Heart left ventricle (tissue), 16 donors: ENCODE data around the gene FRMD8. TPM values are rescaled to one million over a fixed set of nuclear protein-coding genes. Genes with fewer than 3 reads are reported as not detected.

Experiments
- ATAC-seq, 4 donors: fragments of 200-7000 bp; cut with Tn5 transposase; one replicate each; pipeline ENCODE4 v1.9.1; 2020 to 2022; ENCODE audit warnings: moderate library complexity in 4 of 4, mild to moderate bottlenecking in 3 of 4, moderate number of reproducible peaks in 1 of 4
- DNase-seq, 5 donors: peaks; one replicate each; pipeline ENCODE4 v3.0.0-alpha.2; 2020
- H3K27ac ChIP-seq, 12 donors: fragments of 200-600 bp; sonication (generic) in 4 of 12; one replicate each; pipeline versions ENCODE4 v1.5.0 to v1.8.0; 2016 to 2022; ENCODE audit warnings: mild to moderate bottlenecking in 2 of 12
- H3K27me3 ChIP-seq, 9 donors: fragments of 200-600 bp; sonication (generic) in 2 of 9; one replicate each; pipeline versions ENCODE4 v1.5.1 to v1.8.0; 2016 to 2022; ENCODE audit warnings: mild to moderate bottlenecking in 3 of 9
- H3K36me3 ChIP-seq, 9 donors: fragments of 200-600 bp; sonication (generic) in 2 of 9; one replicate each; pipeline versions ENCODE4 v1.5.0 to v1.8.0; 2018 to 2022; ENCODE audit warnings: mild to moderate bottlenecking in 2 of 9
- H3K4me1 ChIP-seq, 12 donors: fragments of 200-600 bp; sonication (generic) in 4 of 12; one replicate each; pipeline versions ENCODE4 v1.5.0 to v1.8.0; 2016 to 2022; ENCODE audit warnings: mild to moderate bottlenecking in 3 of 12
- H3K4me3 ChIP-seq, 12 donors: fragments of 200-600 bp; sonication (generic) in 4 of 12; one replicate each; pipeline versions ENCODE4 v1.5.0 to v1.8.0; 2017 to 2022; ENCODE audit warnings: mild to moderate bottlenecking in 9 of 12, moderate library complexity in 4 of 12
- H3K9me3 ChIP-seq, 12 donors: fragments of 200-600 bp; sonication (generic) in 4 of 12; one replicate each; pipeline versions ENCODE4 v1.5.0 to v1.8.0; 2016 to 2022; ENCODE audit warnings: mild to moderate bottlenecking in 1 of 12
- CTCF ChIP-seq, 12 donors: fragments of 200-600 bp; sonication (generic) in 4 of 12; IDR thresholded peaks; one replicate each; pipeline versions ENCODE4 v1.5.0 to v1.8.0; 2018 to 2022; ENCODE audit warnings: antibody characterized with exemption in 12 of 12, mild to moderate bottlenecking in 5 of 12
- POLR2A ChIP-seq, 2 donors: fragments of 450-650 bp; IDR thresholded peaks; one replicate each; pipeline ENCODE4 v1.6.1; 2017; ENCODE audit warnings: antibody characterized with exemption in 2 of 2, mild to moderate bottlenecking in 2 of 2, moderate library complexity in 2 of 2
- WGBS, 4 donors: extraction: QIAGEN DNeasy Blood & Tissue Kit in 2 of 4; methylation state at CpG; one replicate each; pipeline versions ENCODE4 v1.1.5 to v1.1.7; 2013 to 2018; 5-methylcytosine and 5-hydroxymethylcytosine counted together
- intact Hi-C, 10 donors: fragments of 100-400 bp; cut with DNase I; formaldehyde crosslinking; loops; one replicate each; pipeline versions ENCODE4 v1.11.1 to v1.14.2; 2022
- polyA plus RNA-seq, 2 donors: library from polyadenylated mRNA; stranded (reverse); fragments of 200-250 nt; gene quantifications; one replicate each; pipeline ENCODE4 v1.2.3, GENCODE V29; 2013
- total RNA-seq, 9 donors: library from RNA; depleted of rRNA in 2 of 9; stranded (reverse); fragments of >200 nt in 2 of 9; fragmentation: NEBNext Ultra II Directional in 3 of 9; extraction: Animal tissue kit (Norgen Biotek cat#: 25700) in 3 of 9; gene quantifications; one replicate each; pipeline versions ENCODE4 v1.1.0 to v1.2.4, GENCODE V29; 2016 to 2023
- donor health status: ischemic (EF 13 %, LVEDD 7.1; RV severe dilation, severe dysfunction).
- donor health status: healthy with polysubstance abuse.
- donor health status: DM: no; HTN: yes; CAD: no.
- donor health status: DM: no; HTN: no; CAD: no.
- donor health status: ischemic (EF 25% LVEDD 6.9; RV normal size, moderate dysfunction).
- donor health status: ischemic (EF 25% LVEDD 5.7; RV mildly dilated, moderate dysfunction).
- donor health status: healthy.
- donor health status: DM: yes; HTN: yes; CAD: no.
- donor health status: ischemic (EF 35%, LVEDD 5.7; RV mildly dilated, moderate dysfunction).
- donor health status: nonischemic (EF 11% LVEDD 7.7; RV severe dilation, severe dysfunction).
- donor health status: DM: yes; HTN: yes; CAD: no.
- donor health status: PGD.
- donor health status: ischemic (EF 29% LVEDD 5.4; RV normal size, mild dysfunction).
- donor health status: nonischemic (EF 23%, LVEDD 6.1; RV moderate dilation, normal function).

Gene FRMD8
- total and polyA plus RNA-seq, 11 donors = 6.1 to 24.1 (median 11.3) TPM

- no peaks in the 10 kb centered on the region for H3K9me3 ChIP-seq
- no peak overlapping the region for H3K4me3 ChIP-seq
- ATAC-seq = no peak
- DNase-seq = peak in 1 of 5 donors; percentile 44
- peaks cover 15 to 44% (median 33%) of the 10 kb centered on the region in 12 donors for H3K4me1 ChIP-seq
- WGBS, 4 donors = 86 to 93% (median 90%) methylated on average over 5 to 17 of the region's 17 CpGs
- intact Hi-C loops = no loop called here
- peaks cover 2 to 78% (median 53%) of the 10 kb centered on the region in 9 donors for H3K36me3 ChIP-seq
- H3K27ac ChIP-seq = no peak overlapping the region
- TF ChIP-seq CTCF (IDR thresholded peaks at IDR 0.05) = no peak
- no peaks in the 10 kb centered on the region for H3K27me3 ChIP-seq
Measured at GRCh38 chr11:65393513-65394079, 7.2 kb downstream of the FRMD8 start.

GRCh38 chr11:65394125-65394536 is 7.7 kb downstream of the FRMD8 start:
- no peak for TF ChIP-seq POLR2A (IDR thresholded peaks at IDR 0.05)
- TF ChIP-seq CTCF (IDR thresholded peaks at IDR 0.05) = no peak
- 93 to 96% (median 94%) methylated on average over 12 to 20 of the region's 20 CpGs for WGBS, 4 donors
- peak in 1 of 5 donors; percentile 51 for DNase-seq
- H3K4me3 ChIP-seq = no peak overlapping the region
- H3K9me3 ChIP-seq = no peaks in the 10 kb centered on the region
- no peak overlapping the region for H3K27ac ChIP-seq
- ATAC-seq = no peak
- intact Hi-C loops = no loop called here
- peaks cover 2 to 82% (median 56%) of the 10 kb centered on the region in 9 donors for H3K36me3 ChIP-seq
- H3K27me3 ChIP-seq = no peaks in the 10 kb centered on the region
- H3K4me1 ChIP-seq = peaks cover 15 to 39% (median 31%) of the 10 kb centered on the region in 12 donors

GRCh38 chr11:65395961-65396530 is 9.6 kb downstream of the FRMD8 start:
- TF ChIP-seq CTCF (IDR thresholded peaks at IDR 0.05) (no peak), POLR2A (IDR thresholded peaks at IDR 0.05) (no peak)
- Histone ChIP-seq H3K4me1 (peaks cover 4 to 20% (median 12%) of the 10 kb centered on the region in 12 donors), H3K4me3 (no peak overlapping the region), H3K27ac (no peak overlapping the region), H3K36me3 (peaks cover 2 to 95% (median 75%) of the 10 kb centered on the region in 9 donors), H3K27me3 (no peaks in the 10 kb centered on the region), H3K9me3 (no peaks in the 10 kb centered on the region)
- intact Hi-C loops = no loop called here
- DNase-seq (no peak), ATAC-seq (no peak)
- WGBS, 4 donors = 80 to 84% (median 81%) methylated on average over 10 to 15 of the region's 15 CpGs

GRCh38 chr11:65396769-65397745 is 10.6 kb downstream of the FRMD8 start:
- DNase-seq (no peak), ATAC-seq (no peak)
- Histone ChIP-seq H3K4me1 (peaks cover 0 to 10% (median 2%) of the 10 kb centered on the region in 12 donors), H3K27ac (no peak overlapping the region), H3K4me3 (no peak overlapping the region), H3K36me3 (peaks cover 2 to 94% (median 80%) of the 10 kb centered on the region in 9 donors), H3K27me3 (no peaks in the 10 kb centered on the region), H3K9me3 (no peaks in the 10 kb centered on the region)
- intact Hi-C loops = no loop called here
- TF ChIP-seq POLR2A (IDR thresholded peaks at IDR 0.05) = no peak
- no peak for TF ChIP-seq CTCF (IDR thresholded peaks at IDR 0.05)
- 95 to 96% (median 95%) methylated on average over 38 of the region's 38 CpGs for WGBS, 4 donors
